Nasal cavity respiratory epithelium epithelial cell of viscerocranial mucosa (primary cell): ENCODE data around the gene PRAMEF6. TPM values are rescaled to one million over a fixed set of nuclear protein-coding genes. Genes with fewer than 3 reads are reported as not detected.

ENCODE experiments used
- total RNA-seq: library from RNA; depleted of rRNA; stranded (reverse); fragments of >200 nt; gene quantifications from 2 replicates; pipeline ENCODE4 v1.2.3, GENCODE V29; 2014

The PRAMEF6 gene
- not detected in 2 replicates for total RNA-seq

GRCh38 chr1:12947480-12947879 is at the start of gene PRAMEF6:
Gene PRAMEF6, minus strand, starts transcription at chr1:12947580. Its CDS starts 5,062 bp downstream, at chr1:12942518.

GRCh38 chr1:12916310-12916709 is 31.1 kb downstream of the PRAMEF6 start, which contains the start of gene PRAMEF7:
Gene PRAMEF7, plus strand, starts transcription at chr1:12916610. Its CDS starts 1,083 bp downstream, at chr1:12917693.

GRCh38 chr1:12898170-12898569 is 49.2 kb downstream of the PRAMEF6 start, which contains the start of gene PRAMEF10:
Gene PRAMEF10, minus strand, starts transcription at chr1:12898270. Its CDS starts 2,423 bp downstream, at chr1:12895847.

Other genes with a start within 250 kb of the PRAMEF6 start
- not detected in 2 replicates for gene AADACL3, start 231.5 kb downstream of the PRAMEF6 start, total RNA-seq
- gene CFAP107, start 201.4 kb downstream of the PRAMEF6 start, total RNA-seq = not detected in 2 replicates
- gene PRAMEF12, start 173.8 kb downstream of the PRAMEF6 start, total RNA-seq = not detected in 2 replicates
- not detected in 2 replicates for gene PRAMEF1, start 156.2 kb downstream of the PRAMEF6 start, total RNA-seq
- gene PRAMEF11, start 116.2 kb downstream of the PRAMEF6 start, total RNA-seq = not detected in 2 replicates
- gene HNRNPCL1, start 98.9 kb downstream of the PRAMEF6 start, total RNA-seq = not detected in 2 replicates
- not detected in 2 replicates for gene PRAMEF2, start 90.5 kb downstream of the PRAMEF6 start, total RNA-seq
- gene PRAMEF4, start 61.4 kb downstream of the PRAMEF6 start, total RNA-seq = not detected in 2 replicates
- gene PRAMEF10, start 49.3 kb downstream of the PRAMEF6 start, total RNA-seq = not detected in 2 replicates
- not detected in 2 replicates for gene PRAMEF7, start 31.0 kb downstream of the PRAMEF6 start, total RNA-seq
- not detected in 2 replicates for gene PRAMEF27, start 109.0 kb upstream of the PRAMEF6 start, total RNA-seq
- not detected in 2 replicates for gene HNRNPCL3, start 113.2 kb upstream of the PRAMEF6 start, total RNA-seq
- gene PRAMEF25, start 123.2 kb upstream of the PRAMEF6 start, total RNA-seq = not detected in 2 replicates
- gene HNRNPCL2, start 169.3 kb upstream of the PRAMEF6 start, total RNA-seq = not detected in 2 replicates
- gene PRAMEF26, start 208.4 kb upstream of the PRAMEF6 start, total RNA-seq = not detected in 2 replicates
- gene HNRNPCL4, start 218.1 kb upstream of the PRAMEF6 start, total RNA-seq = not detected in 2 replicates
- gene PRAMEF9, start 224.3 kb upstream of the PRAMEF6 start, total RNA-seq = not detected in 2 replicates